H1 (cell line): Measurements from ENCODE around the gene SNX33. TPM values are rescaled to one million over a fixed set of nuclear protein-coding genes. Genes with fewer than 3 reads are reported as not detected.

Experiments used
- CTCF ChIA-PET: fragments of 300-600 bp; sonication (Branson Sonifier 250); formaldehyde crosslinking; loops from one replicate; lab custom pipeline; 2021; ENCODE audit not compliant: partially characterized antibody; lab: Charles Lee
- POLR2A ChIA-PET: fragments of 300-600 bp; sonication (Branson Sonifier 250); formaldehyde crosslinking; loops from one replicate; lab custom pipeline; 2021; ENCODE audit warnings: inconsistent platforms; ENCODE audit not compliant: partially characterized antibody; lab: Charles Lee
- DNase-seq, 2 experiments: peaks; one replicate each; pipeline versions ENCODE4 v3.0.0 to v3.0.0-alpha.2; 2010 to 2022; ENCODE audit warnings: low spot score in 2 of 2, low read depth in 1 of 2, mixed read lengths in 1 of 2
- FAIRE-seq: peaks from 2 replicates; lab custom pipeline; 2011; peaks lifted over from hg19 to GRCh38; lab: Jason Lieb, UNC
- H2AFZ ChIP-seq: 2 replicates; pipeline ENCODE4 v1.8.1; 2012; ENCODE audit warnings: low read length, inconsistent platforms
- H2AK5ac ChIP-seq: 2 replicates; pipeline ENCODE4 v1.6.1; 2013; ENCODE audit warnings: low read depth, low read length
- H2BK120ac ChIP-seq: replicated peaks from 2 replicates; pipeline ENCODE3; 2013; ENCODE audit warnings: low read depth, low read length, inconsistent platforms
- H2BK12ac ChIP-seq: 2 replicates; pipeline ENCODE4 v1.6.1; 2013; ENCODE audit warnings: low read depth, low read length
- H2BK15ac ChIP-seq: 2 replicates; pipeline ENCODE4 v1.6.1; 2013; ENCODE audit warnings: low read length
- H2BK20ac ChIP-seq: 2 replicates; pipeline ENCODE4 v1.6.1; 2013; ENCODE audit warnings: low read length
- H2BK5ac ChIP-seq: 2 replicates; pipeline ENCODE4 v1.6.1; 2013; ENCODE audit warnings: low read depth, low read length
- H3K14ac ChIP-seq: 2 replicates; pipeline ENCODE4 v1.6.1; 2013; ENCODE audit warnings: inconsistent platforms; ENCODE audit not compliant: insufficient read length
- H3K18ac ChIP-seq: 2 replicates; pipeline ENCODE4 v1.6.1; 2013; ENCODE audit warnings: low read length; ENCODE audit errors: extremely low read depth
- H3K23ac ChIP-seq: 2 replicates; pipeline ENCODE4 v1.6.1; 2013; ENCODE audit warnings: inconsistent platforms; ENCODE audit not compliant: insufficient read length
- H3K23me2 ChIP-seq: 2 replicates; pipeline ENCODE4 v1.6.1; 2013; ENCODE audit warnings: low read depth, low read length
- H3K27ac ChIP-seq: 2 replicates; pipeline ENCODE4 v1.6.1; 2011; ENCODE audit warnings: low read depth, low read length, inconsistent platforms
- H3K27me3 ChIP-seq, 4 experiments: replicated peaks in 1 of 4; 1 replicate in 1 of 4; 2 replicates in 3 of 4; pipeline versions ENCODE4 v1.6.1 to v1.8.1; 2011 to 2013; ENCODE audit warnings: low read length in 3 of 4, mild to moderate bottlenecking in 3 of 4, inconsistent platforms in 2 of 4, mixed read lengths in 2 of 4, moderate library complexity in 1 of 4; ENCODE audit not compliant: control insufficient read depth in 3 of 4, insufficient read depth in 3 of 4; ENCODE audit errors: extremely low read depth in 1 of 4
- H3K36me3 ChIP-seq, 4 experiments: 2 replicates each; pipeline versions ENCODE4 v1.6.1 to v1.8.1; 2011 to 2013; ENCODE audit warnings: mild to moderate bottlenecking in 4 of 4, low read length in 3 of 4, moderate library complexity in 2 of 4, control low read depth in 1 of 4, inconsistent platforms in 1 of 4; ENCODE audit not compliant: insufficient read depth in 4 of 4, control insufficient read depth in 2 of 4
- H3K4ac ChIP-seq: replicated peaks from 2 replicates; pipeline ENCODE3; 2013; ENCODE audit warnings: low read length, low read depth, mixed read lengths, inconsistent platforms; ENCODE audit not compliant: insufficient read length
- H3K4me1 ChIP-seq, 4 experiments: replicated peaks in 1 of 4; 1 replicate in 1 of 4; 2 replicates in 3 of 4; pipeline versions ENCODE4 v1.6.1 to v1.8.1; 2011 to 2013; ENCODE audit warnings: low read length in 3 of 4, inconsistent platforms in 2 of 4, mixed read lengths in 1 of 4; ENCODE audit not compliant: insufficient read depth in 4 of 4, control insufficient read depth in 3 of 4
- H3K4me2 ChIP-seq, 2 experiments: 2 replicates each; pipeline versions ENCODE4 v1.6.1 to v1.8.1; 2011 to 2013; ENCODE audit warnings: low read depth in 2 of 2, low read length in 2 of 2, control low read depth in 1 of 2, inconsistent platforms in 1 of 2, mild to moderate bottlenecking in 1 of 2; ENCODE audit not compliant: insufficient read depth in 1 of 2
- H3K4me3 ChIP-seq, 4 experiments: fragments of 200-600, 300-600 bp in 1 of 4; sonication (generic), shearing (Covaris generic), sonication (Bioruptor Twin) in 1 of 4; 2 replicates each; pipeline versions ENCODE4 v1.5.1 to v1.8.1; 2011 to 2016; ENCODE audit warnings: low read length in 4 of 4, low read depth in 3 of 4, control low read depth in 2 of 4, inconsistent platforms in 2 of 4, mild to moderate bottlenecking in 2 of 4, mixed read lengths in 1 of 4, moderate library complexity in 1 of 4; ENCODE audit not compliant: insufficient read depth in 2 of 4; ENCODE audit errors: extremely low read depth in 1 of 4
- H3K56ac ChIP-seq: replicated peaks from 2 replicates; pipeline ENCODE3; 2013; ENCODE audit warnings: low read depth, mild to moderate bottlenecking, mixed read lengths, low read length, inconsistent platforms; ENCODE audit not compliant: insufficient read length
- H3K79me1 ChIP-seq: 2 replicates; pipeline ENCODE4 v1.6.1; 2013; ENCODE audit warnings: low read depth, low read length, control low read depth
- H3K79me2 ChIP-seq, 2 experiments: 2 replicates each; pipeline versions ENCODE4 v1.6.1 to v1.8.1; 2012 to 2013; ENCODE audit warnings: low read length in 2 of 2, mild to moderate bottlenecking in 2 of 2, inconsistent platforms in 1 of 2; ENCODE audit not compliant: insufficient read depth in 2 of 2, control insufficient read depth in 1 of 2
- H3K9ac ChIP-seq, 4 experiments: replicated peaks in 1 of 4; 1 replicate in 1 of 4; 2 replicates in 3 of 4; pipeline versions ENCODE4 v1.6.1 to v1.8.1; 2011 to 2013; ENCODE audit warnings: low read depth in 3 of 4, low read length in 3 of 4, control low read depth in 2 of 4, mild to moderate bottlenecking in 2 of 4, moderate library complexity in 2 of 4, inconsistent platforms in 1 of 4; ENCODE audit errors: extremely low read depth in 1 of 4
- H3K9me3 ChIP-seq, 2 experiments: 2 replicates each; pipeline versions ENCODE4 v1.6.1 to v1.8.1; 2012 to 2013; ENCODE audit warnings: mild to moderate bottlenecking in 2 of 2, moderate library complexity in 2 of 2, control low read depth in 1 of 2, inconsistent platforms in 1 of 2, low read depth in 1 of 2, low read length in 1 of 2, mixed read lengths in 1 of 2; ENCODE audit not compliant: insufficient read depth in 2 of 2
- H4K20me1 ChIP-seq, 2 experiments: replicated peaks in 1 of 2; 2 replicates each; pipeline versions ENCODE3 to v1.8.1; 2011 to 2013; ENCODE audit warnings: inconsistent platforms in 2 of 2, low read length in 2 of 2, mild to moderate bottlenecking in 1 of 2; ENCODE audit not compliant: insufficient read depth in 2 of 2, control insufficient read depth in 1 of 2
- H4K5ac ChIP-seq: 2 replicates; pipeline ENCODE4 v1.6.1; 2013; ENCODE audit warnings: low read length, low read depth, mixed read lengths, inconsistent platforms; ENCODE audit not compliant: insufficient read length
- H4K8ac ChIP-seq: 2 replicates; pipeline ENCODE4 v1.8.0; 2013; ENCODE audit warnings: mild to moderate bottlenecking, moderate library complexity, low read length, inconsistent platforms; ENCODE audit not compliant: insufficient read depth; ENCODE audit errors: extremely low read depth
- H4K91ac ChIP-seq: replicated peaks from 2 replicates; pipeline ENCODE3; 2013; ENCODE audit warnings: low read length, mixed read lengths, inconsistent platforms; ENCODE audit not compliant: insufficient read length
- CBX8 ChIP-seq: fragments of 300-800, 300-1000 bp; sonication (generic); IDR thresholded peaks from 2 replicates; pipeline ENCODE4 v1.7.1; 2016; ENCODE audit warnings: low read depth, low read length, borderline replicate concordance
- GABPA ChIP-seq: IDR thresholded peaks from 2 replicates; pipeline ENCODE4 v1.6.1; 2011; ENCODE audit warnings: mild to moderate bottlenecking, low read length, moderate library complexity, borderline replicate concordance; ENCODE audit not compliant: insufficient read depth
- MAFK ChIP-seq: IDR thresholded peaks from 2 replicates; pipeline ENCODE4 v1.6.1; 2012; ENCODE audit warnings: low read depth, mild to moderate bottlenecking, improper control_type of control experiment, low read length
- RBBP5 ChIP-seq: IDR thresholded peaks from 2 replicates; pipeline ENCODE4 v1.7.1; 2012; ENCODE audit warnings: low read depth, mild to moderate bottlenecking, inconsistent platforms, low read length, moderate library complexity, borderline replicate concordance
- RXRA ChIP-seq: IDR thresholded peaks from 2 replicates; pipeline ENCODE4 v1.6.1; 2011; ENCODE audit warnings: low read depth, mild to moderate bottlenecking, low read length, moderate library complexity; ENCODE audit not compliant: insufficient read depth
- WGBS, 2 experiments: shearing (Covaris generic) in 1 of 2; methylation state at CpG; one replicate each; pipeline versions ENCODE4 v1.1.6 to v1.1.7; 2013 to 2015; ENCODE audit warnings: low lambda C conversion rate in 2 of 2, mixed read lengths in 2 of 2, inconsistent platforms in 1 of 2, low coverage in 1 of 2, missing lambda C conversion rate in 1 of 2; ENCODE audit not compliant: insufficient replicate concordance in 2 of 2, insufficient coverage in 1 of 2, insufficient read length in 1 of 2; ENCODE audit errors: extremely low coverage in 1 of 2, missing lambda C conversion rate in 1 of 2; 5-methylcytosine and 5-hydroxymethylcytosine counted together
- polyA plus RNA-seq, 7 experiments: library from polyadenylated mRNA; depleted of rRNA in 3 of 7; stranded (reverse) in 5 of 7; unstranded in 2 of 7; fragments of >200 nt in 5 of 7; fragments of 200-250 nt in 2 of 7; gene quantifications; 1 replicate in 5 of 7; 2 replicates in 1 of 7; 4 replicates in 1 of 7; pipeline versions ENCODE4 v1.2.1 to v1.2.3, GENCODE V29; 2011 to 2013; ENCODE audit warnings: missing spikeins in 2 of 7, mixed read lengths in 2 of 7
- total RNA-seq: library from RNA; stranded (reverse); fragmentation: NEBNext Ultra II Directional; extraction: Animal tissue kit (Norgen Biotek cat#: 25700); gene quantifications from 2 replicates; pipeline ENCODE4 v1.2.1, GENCODE V29; 2021

Gene SNX33
- total and polyA plus RNA-seq, 2 of the 8 experiments (the other 6 are each of a cell fraction or from before 2014, with no cell fraction given), result 14.3 to 22.9 TPM

DNA sequence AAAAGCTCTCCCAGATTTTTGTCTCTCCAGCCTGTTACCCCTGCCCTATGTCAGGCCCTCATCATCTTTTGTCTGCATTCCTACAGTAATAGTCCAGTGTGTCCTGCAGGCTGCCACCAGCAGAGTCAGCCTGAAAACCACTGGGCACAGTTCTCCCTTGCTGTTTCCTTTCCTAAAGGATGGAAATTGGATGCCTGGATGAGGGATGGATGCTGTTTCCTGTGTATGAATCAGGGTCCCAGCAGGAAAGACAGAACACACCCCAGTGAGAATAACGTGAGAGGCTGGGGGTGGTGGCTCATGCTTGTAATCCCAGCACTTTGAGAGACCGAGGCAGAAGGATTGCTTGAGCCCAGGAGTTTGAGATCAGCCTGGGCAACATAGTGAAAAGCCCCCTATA, 3.3 kb upstream of the SNX33 start:
- no peaks in the 10 kb centered on the region for H3K36me3 ChIP-seq
- WGBS, 2 experiments, result 69% methylated on average over 2 of the region's 2 CpGs; no CpG with 5 or more reads in 1 of the 2 experiments
- H2BK12ac ChIP-seq, result no peak overlapping the region
- H3K23me2 ChIP-seq, result peaks cover 14% of the 10 kb centered on the region
- no peak overlapping the region for H2BK120ac ChIP-seq
- no peak overlapping the region for H2BK15ac ChIP-seq
- H4K20me1 ChIP-seq, result peaks cover 0 to 5% of the 10 kb centered on the region in 2 experiments
- no peak overlapping the region for H3K27ac ChIP-seq
- H3K56ac ChIP-seq, result no peak overlapping the region
- no peak overlapping the region for H3K4me3 ChIP-seq
- FAIRE-seq (no peak), DNase-seq (no peak)
- CTCF ChIA-PET, result interaction anchor here (0.6 to 1.1 kb wide), 3 partner anchors 46 to 1994 kb away, joined by 3 read pairs; no protein-coding TSS in a partner anchor
- H3K18ac ChIP-seq, result no peak overlapping the region
- no peak overlapping the region for H2BK20ac ChIP-seq
- TF ChIP-seq MAFK, result no peak
- no peak for TF ChIP-seq CBX8
- TF ChIP-seq RBBP5, result no peak
- no peak for TF ChIP-seq GABPA
- TF ChIP-seq RXRA, result no peak
- H3K4me1 ChIP-seq, result peaks cover 3 to 13% (median 8%) of the 10 kb centered on the region in 4 experiments
- no peak overlapping the region for H4K5ac ChIP-seq
- no peaks in the 10 kb centered on the region for H3K9me3 ChIP-seq
- no peak overlapping the region for H2BK5ac ChIP-seq
- H3K4me2 ChIP-seq, result no peak overlapping the region
- H2AFZ ChIP-seq, result no peak overlapping the region
- H3K23ac ChIP-seq, result no peak overlapping the region
- peaks cover 9% of the 10 kb centered on the region for H3K79me1 ChIP-seq
- no peak overlapping the region for H2AK5ac ChIP-seq
- no peak overlapping the region for H4K8ac ChIP-seq
- H3K4ac ChIP-seq, result no peak overlapping the region
- H3K27me3 ChIP-seq, result peaks cover 0 to 14% (median 10%) of the 10 kb centered on the region in 4 experiments; a peak in 6 of 7 replicates
- peaks cover 5 to 15% of the 10 kb centered on the region in 2 experiments for H3K79me2 ChIP-seq
- POLR2A ChIA-PET, result interaction anchor here (1.1 to 1.3 kb wide), 2 partner anchors 10 to 35 kb away, joined by 3 read pairs; no protein-coding TSS in a partner anchor
- no peak overlapping the region for H3K9ac ChIP-seq
- no peak overlapping the region for H3K14ac ChIP-seq
- H4K91ac ChIP-seq, result no peak overlapping the region
